Adipose tissue (tissue), 3 donors: ENCODE data around the gene ATP2B3. TPM values are rescaled to one million over a fixed set of nuclear protein-coding genes. Genes with fewer than 3 reads are reported as not detected.
"Not testable (repeated sequence)": the region's sequence is repeated elsewhere in the genome, so short reads cannot be mapped to it uniquely, and the experiment has no call there.

ENCODE experiments used
- H3K27ac ChIP-seq: one replicate; pipeline ENCODE4 v1.5.1; 2013; ENCODE audit warnings: low read depth, low read length
- WGBS, 3 donors: extraction: QIAGEN DNeasy Blood & Tissue Kit; methylation state at CpG; one replicate each; pipeline ENCODE4 v1.1.7; 2013; 5-methylcytosine and 5-hydroxymethylcytosine counted together
- polyA plus RNA-seq, 3 donors: library from polyadenylated mRNA; stranded (reverse); fragments of 200-250 nt; gene quantifications; one replicate each; pipeline ENCODE4 v1.2.3, GENCODE V29; 2013
- donor health status: healthy with polysubstance abuse.
- donor health status: Bipolar disorder and iron deficiency.
- donor health status: healthy.

ATP2B3 gene
- polyA plus RNA-seq, 3 donors: 0.02 TPM; not detected in 2

DNA sequence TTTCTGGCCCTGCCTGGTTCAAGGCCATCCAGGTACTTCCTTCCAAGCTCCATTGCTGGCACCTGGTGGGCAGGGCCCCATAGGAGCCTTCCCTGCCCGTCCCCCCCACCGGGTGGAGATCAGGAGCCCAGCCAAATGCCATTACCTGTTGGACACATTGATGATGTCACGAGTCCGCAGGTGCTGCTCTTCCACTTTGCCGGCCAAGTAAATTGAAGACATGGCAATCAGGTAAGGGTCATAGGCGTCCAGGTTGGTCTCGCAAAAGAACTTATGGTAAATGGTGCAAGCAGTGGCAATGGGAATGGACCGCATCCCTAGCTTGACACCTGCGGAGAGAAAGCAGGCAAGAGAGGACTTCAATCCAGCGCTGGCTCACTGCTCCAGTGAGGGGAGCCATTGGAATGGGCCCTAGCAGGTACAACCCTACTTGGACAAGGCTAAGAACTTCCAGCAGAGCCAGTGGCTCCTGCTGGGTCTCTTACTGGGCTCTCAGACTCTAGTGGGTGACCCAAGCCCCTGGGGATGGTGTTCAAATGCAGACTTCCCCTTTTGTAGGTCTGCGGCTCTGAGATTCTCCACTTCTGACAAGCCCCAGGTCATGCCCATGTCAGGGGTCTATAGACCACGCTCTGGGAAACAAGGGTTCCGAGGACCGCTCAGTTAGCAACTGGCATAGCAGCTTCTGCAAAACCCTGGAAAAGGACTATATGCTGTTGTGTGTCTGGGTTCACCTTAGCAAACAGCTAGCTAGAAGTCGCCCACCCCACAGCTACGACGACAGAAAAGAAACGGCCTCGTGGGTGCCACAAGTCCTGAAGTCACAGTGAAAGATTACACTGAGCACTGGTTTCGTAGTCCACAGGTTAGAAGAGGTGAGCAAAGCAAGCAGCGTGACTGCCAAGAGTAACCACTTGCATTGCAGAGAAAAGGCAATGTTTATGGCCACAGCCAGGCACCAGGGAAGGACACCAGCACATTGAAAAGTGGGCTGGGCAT lies 78.7 kb downstream of the ATP2B3 start:
- WGBS, 3 donors: 89 to 94% (median 91%) methylated on average over 19 to 21 of the region's 21 CpGs
- no peak overlapping the region for H3K27ac ChIP-seq

DNA sequence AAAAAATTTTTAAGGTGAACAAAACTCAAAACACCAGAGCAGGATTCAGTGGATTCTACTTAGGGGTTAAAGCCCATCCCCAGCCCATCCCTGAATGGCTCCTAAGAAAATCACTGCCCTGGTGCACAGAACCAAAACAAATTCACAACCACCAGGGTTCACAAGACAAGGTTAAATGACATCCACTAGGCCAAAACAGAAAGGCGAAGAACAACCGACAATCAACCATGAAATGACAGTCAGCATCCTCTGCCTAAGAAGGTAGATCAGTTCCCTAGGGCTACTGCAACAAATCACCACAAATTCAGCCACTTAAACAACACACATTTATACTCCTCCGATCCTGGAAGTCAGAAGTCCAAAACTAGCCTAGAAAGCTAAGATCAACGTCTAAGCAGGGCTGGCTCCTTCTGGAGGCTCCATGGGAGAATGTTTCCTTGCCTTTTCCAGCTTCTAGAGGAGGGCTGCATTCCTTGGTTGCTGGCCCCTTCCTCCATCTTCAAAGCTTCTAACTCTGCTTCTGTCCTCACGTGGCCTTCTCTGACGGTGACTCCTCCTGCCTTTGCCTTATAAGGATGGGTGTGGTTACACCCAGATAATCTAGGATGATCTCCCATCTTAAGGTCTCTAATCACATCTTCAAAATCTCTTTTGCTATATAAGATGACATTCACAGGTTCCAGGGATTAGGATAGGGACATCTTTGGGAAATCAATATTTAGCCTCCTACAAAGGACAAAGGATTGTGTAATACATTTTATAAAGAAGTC lies 79.7 kb downstream of the ATP2B3 start:
- WGBS, 3 donors: 84 to 95% (median 87%) methylated on average over 6 of the region's 6 CpGs
- H3K27ac ChIP-seq: no peak overlapping the region

DNA sequence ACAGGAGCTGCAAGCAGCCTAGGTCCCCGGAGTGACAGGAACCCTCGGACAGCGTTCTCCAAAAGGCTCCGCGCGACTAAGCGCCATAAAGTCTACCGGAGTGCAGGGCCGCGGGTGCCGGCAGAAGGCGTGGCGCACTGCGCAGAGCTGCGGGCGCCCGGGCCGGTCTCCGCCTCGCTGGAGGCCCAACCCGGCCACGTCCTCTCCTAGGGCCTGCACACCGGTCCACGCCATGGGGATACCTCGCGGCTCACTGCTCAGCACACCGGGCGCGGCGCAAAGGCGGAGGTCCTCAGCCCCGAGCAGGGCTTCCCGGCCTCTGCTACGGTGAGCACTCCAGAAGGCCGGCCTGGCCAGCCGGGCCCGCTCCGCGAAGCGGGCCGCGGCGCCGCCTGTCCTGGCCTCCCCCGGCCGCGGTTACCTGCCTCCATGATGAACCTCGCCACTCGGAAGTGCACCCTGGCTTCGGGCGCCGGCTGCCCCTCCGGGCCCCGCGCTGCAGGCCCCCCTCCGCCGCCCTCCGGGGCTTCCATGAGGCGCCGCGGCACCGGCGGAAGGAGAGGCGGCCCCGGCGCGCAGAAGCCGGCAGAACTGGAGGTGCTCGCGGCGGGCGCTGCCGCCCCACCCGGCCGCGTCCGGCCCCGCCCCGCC lies 81.2 kb downstream of the ATP2B3 start, which contains the start of gene CCNQ:
CCNQ (minus strand) TSS at position 599 of the 651 bp plus-strand sequence; CDS start at position 533, 66 bp downstream.
- H3K27ac ChIP-seq: no peak within 1 kb of the TSS
- 0 to 30% (median 1%) methylated on average over 1 to 61 of the region's 79 CpGs for WGBS, 3 donors

DNA sequence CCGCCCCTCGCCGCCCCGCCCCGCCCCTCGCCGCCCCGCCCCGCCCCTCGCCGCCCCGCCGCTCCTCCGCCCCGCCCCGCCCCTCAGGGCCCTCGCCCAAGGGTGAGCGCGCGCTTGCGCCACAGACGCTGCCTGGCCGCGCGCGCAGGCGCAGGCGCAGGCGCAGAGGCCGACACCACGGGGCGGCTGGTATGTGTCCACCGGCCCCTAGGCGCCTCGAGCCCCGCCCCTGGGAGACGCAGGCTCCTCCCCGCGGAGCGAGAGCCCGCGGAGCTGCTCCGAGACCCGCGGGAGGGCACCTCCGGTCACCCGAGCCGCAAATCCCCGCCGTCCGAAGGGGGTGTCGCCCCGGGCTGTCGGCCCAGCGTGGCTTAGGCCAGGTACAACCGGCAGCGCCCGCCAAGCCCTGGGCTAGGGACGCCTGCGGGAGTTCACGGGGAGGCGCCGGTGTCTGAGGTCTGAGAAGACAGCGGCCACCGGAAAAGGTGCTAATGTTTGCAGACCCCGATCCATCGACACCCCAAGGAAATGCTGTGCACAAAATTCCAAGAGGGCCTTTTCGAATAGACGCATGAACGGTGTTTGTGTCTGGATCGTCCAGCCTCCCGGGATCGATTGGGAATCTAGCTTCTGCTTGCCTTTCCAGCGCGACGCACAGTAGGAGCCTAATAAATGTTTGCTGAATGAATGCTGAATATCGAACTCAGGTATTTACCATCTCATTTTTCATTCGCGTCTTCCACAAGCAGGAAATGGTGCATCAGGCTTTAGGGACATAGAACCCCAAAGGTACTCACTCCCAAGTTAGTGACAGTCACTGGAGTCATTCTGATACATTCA lies 82.0 kb downstream of the ATP2B3 start:
- 1 to 29% (median 1%) methylated on average over 27 to 68 of the region's 79 CpGs for WGBS, 3 donors
- H3K27ac ChIP-seq: no peak overlapping the region

DNA sequence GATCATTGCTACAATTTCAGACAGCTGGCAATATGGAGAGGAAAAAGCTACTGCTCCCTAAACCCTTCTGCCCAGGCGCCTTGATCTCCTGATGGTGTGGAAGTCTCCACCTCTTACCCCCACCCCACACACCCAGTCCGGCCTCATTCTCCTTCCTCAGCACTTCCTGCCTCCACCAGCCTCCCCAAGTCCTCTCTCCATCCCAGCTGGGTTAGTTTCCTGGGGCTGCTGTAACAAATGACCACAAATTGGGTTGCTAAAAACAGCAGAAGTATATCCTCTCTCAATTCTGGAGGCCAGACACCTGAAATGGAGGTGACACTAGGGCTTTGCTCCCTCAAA lies 82.6 kb downstream of the ATP2B3 start:
- no peak overlapping the region for H3K27ac ChIP-seq
- 6 to 30% (median 10%) methylated on average over 2 of the region's 2 CpGs for WGBS, 3 donors

DNA sequence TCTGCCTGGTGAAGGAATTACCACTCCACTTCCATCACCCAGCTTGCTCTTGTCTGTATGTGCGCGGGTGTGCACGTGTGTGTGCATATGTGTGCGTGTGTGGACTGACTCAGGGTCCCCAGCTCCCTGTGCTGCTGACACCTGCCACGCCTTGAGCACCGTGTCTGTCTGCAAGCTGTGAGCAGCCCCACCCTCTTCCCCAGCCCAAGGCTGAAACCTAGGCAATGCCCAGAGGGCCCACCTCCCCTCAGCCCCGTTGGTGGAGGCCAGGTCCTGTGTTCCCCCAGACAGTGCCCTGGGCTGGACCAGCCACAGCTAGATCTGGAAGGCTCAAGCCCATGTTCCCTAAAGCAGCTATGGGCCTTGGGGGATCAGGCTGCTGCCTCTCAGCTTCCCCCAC lies 83.5 kb downstream of the ATP2B3 start:
- H3K27ac ChIP-seq: no peak overlapping the region
- WGBS, 3 donors: 83 to 90% (median 86%) methylated on average over 6 to 7 of the region's 7 CpGs

DNA sequence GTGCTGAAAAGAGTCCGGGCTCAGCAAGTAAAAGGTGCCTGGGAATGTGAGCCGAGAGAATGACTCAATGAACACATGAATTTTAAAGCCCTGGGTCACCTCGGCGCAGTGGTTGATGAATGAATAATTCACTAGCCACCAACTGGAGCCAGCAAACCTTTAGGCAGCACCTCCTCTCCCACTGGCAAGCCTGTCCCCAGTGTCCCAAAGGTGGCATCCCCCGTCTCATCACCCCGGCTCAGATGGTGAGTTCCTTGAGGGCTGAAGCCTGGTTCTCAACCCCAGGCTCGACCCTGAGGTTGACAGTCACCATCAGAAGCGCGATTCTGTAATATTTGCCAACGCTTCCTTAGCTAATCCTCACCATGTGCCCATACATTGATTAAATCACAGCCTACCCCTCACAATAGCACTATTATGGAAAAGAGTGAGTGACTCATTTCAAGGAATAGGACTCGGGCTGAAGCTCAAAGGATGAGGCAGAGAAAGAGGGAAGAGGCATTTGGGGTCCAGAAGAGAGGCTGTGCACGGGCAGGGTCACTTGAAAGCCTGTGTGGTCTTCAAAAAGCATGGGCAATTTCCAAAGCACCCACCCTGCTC lies 84.2 kb downstream of the ATP2B3 start:
- 82 to 97% (median 96%) methylated on average over 8 to 12 of the region's 12 CpGs for WGBS, 3 donors
- no peak overlapping the region for H3K27ac ChIP-seq

DNA sequence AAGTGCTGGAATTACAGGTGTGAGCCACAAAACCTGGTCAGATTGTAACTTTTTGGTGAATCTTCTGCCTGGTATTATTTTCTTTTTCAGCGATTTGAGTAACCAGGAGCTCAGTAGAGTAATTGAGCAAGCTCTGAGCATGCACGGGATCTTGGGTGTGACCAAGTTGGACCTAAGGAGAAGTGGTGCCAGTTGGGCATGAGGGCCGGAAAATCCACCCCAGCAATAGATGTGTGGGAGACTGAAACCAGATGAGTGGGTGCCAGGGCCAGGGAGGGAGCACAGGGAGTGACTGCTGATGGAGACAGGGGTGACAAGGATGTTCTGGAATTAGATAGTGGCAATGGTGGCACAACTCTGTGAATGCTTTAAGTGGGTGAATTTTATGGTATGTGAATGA lies 85.2 kb downstream of the ATP2B3 start:
- no peak overlapping the region for H3K27ac ChIP-seq
- WGBS, 3 donors: 87 to 95% (median 92%) methylated on average over 3 of the region's 3 CpGs

DNA sequence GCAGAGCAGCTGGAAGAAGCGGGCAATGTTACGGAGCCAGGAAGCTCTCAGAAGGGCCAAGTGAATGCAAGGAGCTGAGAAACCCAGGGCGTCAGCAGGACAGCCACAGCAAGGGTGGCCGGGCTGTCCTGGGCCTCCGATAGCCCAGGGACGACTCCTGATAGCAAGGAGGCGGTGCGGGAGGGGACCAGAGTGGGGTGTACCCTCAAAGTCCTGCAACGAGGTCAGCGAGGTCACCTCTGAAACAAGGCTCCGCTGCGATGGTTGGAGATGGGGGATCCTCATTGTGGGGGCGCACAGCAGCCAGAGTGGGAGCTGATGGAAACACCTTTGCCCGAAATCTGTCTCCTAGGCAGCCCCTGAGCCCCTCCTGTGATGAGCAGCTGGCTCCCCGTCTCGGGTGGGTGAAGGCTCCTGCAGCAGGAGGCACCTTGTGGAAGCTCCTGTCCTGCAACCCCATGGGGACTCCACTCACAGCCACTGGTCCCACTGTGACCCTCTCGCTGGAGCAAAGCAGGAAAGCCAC lies 85.8 kb downstream of the ATP2B3 start:
- WGBS, 3 donors: 89 to 96% (median 93%) methylated on average over 10 to 17 of the region's 17 CpGs
- H3K27ac ChIP-seq: no peak overlapping the region

DNA sequence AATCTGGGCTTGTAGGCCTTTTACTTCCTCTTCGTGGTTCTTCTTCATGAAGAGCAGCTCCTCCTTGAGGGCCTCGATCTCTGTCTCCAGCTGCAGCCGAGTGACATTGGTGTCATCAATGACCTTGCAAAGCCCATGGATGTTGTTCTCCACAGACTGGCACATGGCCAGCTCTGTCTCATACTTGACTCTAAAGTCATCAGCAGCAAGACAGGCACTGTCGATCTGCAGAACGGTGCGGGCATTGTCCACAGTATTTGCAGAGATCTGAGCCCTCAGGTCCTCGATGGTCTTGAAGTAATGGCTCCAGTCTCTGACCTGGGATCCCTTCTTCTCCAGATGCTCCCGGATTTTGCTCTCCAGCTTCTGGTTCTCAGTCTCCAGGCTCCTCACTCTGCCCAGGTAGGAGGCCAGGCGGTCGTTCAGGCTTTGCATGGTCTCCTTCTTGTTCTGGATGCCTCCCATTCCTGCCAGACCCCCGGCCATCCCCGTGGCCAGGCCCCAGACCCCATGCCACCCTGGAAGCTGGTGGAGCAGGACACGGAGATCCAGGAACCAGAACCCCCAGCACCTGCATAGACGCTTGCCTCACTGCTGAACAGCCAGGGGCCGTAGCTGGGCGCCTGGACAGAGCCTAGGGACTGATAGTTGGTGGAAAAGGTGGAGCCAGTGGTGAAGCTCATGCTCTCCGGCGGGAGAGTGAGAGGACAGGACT lies 87.4 kb downstream of the ATP2B3 start:
- WGBS, 3 donors: 81 to 90% (median 87%) methylated on average over 18 of the region's 18 CpGs
- H3K27ac ChIP-seq: not testable (repeated sequence)

DNA sequence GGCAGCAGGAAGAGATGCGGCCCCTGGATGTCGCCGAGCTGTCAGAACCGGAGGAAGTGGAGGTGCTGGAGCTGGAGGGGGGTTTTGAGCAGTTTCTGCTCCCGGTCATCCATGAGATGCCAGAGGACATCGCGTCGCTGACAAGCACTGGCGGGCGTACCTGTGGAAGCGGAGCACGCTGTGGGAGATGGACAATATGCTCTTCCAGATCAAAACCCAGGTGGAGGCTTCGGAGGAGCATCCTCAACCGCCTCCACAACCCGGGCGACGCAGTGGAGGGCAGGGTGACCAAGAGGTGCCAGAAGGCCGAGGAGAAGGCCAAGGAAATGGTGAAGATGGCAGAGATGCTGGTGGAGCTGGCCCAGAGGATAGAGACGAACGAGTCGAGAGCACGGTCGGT lies 89.1 kb downstream of the ATP2B3 start:
- H3K27ac ChIP-seq: no peak overlapping the region
- WGBS, 3 donors: 84 to 89% (median 88%) methylated on average over 19 to 23 of the region's 23 CpGs

DNA sequence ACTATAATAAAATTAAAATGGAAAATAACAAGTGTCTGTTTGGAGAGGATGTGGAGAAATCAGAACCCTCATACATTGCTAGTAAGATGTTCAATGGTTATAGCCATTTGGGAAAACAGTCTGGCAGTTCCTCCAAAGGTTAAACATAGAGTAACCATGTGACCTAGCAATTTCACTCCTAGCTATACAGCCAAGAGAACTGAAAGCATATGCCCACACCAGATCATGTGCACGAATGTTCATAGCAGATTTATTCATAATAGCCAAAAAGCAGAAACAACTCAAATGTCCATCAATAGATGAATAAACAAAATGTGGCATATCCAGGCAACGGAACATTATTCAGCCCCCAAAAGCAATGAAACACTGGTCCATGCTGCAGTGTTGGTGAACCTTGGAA lies 90.9 kb downstream of the ATP2B3 start:
- WGBS, 3 donors: 67 to 78% (median 67%) methylated on average over 2 of the region's 2 CpGs
- no peak overlapping the region for H3K27ac ChIP-seq

DNA sequence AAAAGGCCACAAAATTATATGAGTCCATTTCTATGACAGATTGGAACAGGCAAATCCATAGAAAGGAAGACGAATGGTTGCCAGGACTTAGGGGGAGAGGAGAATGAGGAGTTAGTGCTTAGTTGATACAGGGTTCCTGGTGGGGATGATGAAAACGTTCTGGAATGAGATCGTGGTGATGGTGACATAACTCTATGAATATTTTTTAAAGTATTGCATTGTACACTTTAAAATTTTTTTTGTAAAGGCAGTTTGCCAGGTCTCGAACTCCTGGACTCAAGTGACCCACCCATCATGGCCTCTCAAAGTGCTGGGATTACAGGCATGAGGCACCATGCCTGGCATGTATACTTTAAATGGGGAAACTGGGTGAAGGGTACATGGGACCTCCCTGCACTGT lies 91.4 kb downstream of the ATP2B3 start:
- 51 to 57% (median 56%) methylated on average over 4 of the region's 4 CpGs for WGBS, 3 donors
- H3K27ac ChIP-seq: no peak overlapping the region

DNA sequence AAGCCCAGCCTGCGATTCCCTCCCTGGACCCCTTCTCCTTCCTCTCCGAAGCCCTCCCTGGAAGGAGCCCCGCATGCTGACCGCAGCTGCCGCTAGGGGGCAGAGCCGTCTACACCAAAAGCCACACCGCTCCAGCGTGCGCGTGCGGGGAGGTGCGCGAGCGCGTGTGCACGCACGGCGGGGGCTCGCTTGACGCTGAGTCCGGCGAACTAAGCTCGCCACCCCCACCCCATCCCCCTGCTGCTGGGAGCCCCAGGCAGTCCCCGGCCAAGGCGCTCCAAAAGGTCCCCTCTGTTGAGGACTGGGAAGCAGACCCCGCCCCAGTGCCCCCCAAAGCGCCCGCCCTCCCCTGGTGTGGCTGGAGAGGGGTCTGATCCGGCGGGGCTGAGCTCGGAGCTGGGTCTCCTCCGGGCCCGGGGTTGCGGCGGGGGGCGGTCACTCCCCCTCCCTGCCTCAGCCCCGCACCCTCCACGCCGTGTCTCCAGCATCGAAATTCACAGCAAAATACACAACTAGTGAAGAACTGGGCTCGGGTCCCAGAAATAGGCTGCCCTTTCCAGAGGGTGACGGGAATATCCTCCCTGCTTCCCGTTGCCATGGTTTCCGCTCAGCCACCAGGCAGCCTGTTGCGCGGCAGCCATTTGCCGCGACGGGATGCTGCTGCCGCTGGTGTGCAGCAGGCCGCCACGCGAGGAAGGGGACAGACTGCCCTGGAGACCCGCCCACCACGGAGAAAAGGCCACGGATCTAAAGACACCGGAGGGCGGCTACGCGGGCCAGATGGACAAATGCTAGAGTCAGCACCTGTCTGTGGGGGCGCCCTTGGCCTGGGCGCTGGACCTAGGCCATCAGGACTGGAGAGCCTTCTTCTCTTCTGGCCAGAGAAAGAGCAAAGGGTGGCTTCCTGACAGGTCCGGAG lies 92.7 kb downstream of the ATP2B3 start:
- H3K27ac ChIP-seq: no peak overlapping the region

DNA sequence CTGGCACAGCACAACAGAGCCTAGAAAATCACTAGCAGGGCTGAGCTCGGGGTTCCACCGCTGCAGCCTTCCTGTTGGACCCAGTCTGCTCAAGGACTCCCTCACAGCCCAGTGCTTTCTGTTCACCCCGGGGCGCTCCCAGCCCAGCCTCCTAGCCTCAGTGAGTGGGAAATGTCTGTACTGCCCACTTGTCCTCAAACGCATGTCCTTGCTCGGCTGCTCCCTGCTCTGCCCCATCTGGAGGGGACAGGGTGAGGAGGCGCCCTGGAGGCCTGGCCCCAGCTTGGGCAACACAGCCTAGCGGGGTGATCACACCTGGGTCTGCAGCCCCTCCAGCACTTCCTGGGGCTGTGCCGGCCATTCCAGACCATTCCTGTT lies 93.4 kb downstream of the ATP2B3 start:
- WGBS, 3 donors: 71 to 81% (median 77%) methylated on average over 3 to 9 of the region's 9 CpGs
- H3K27ac ChIP-seq: no peak overlapping the region

More for the DNA sequence above, 92.7 kb downstream of the ATP2B3 start:
- 4 to 33% (median 4%) methylated on average over 31 to 62 of the region's 63 CpGs for WGBS, 3 donors
